GM12874 (cell line): ENCODE data around the gene HOXC9.

Experiments
- CTCF ChIP-seq: IDR thresholded peaks from 2 replicates; pipeline ENCODE4 v1.5.1; 2011; ENCODE audit warnings: low read depth, mild to moderate bottlenecking, control low read depth, low read length, moderate library complexity; ENCODE audit not compliant: insufficient read depth

HOXC9 gene

GRCh38 chr12:54008260-54008552 is 8.2 kb downstream of the HOXC9 start:
- TF ChIP-seq CTCF = no peak

GRCh38 chr12:54009171-54010052 is 9.5 kb downstream of the HOXC9 start:
- no peak for TF ChIP-seq CTCF

GRCh38 chr12:54010053-54010971 is 10.4 kb downstream of the HOXC9 start:
- TF ChIP-seq CTCF = no peak

- TF ChIP-seq CTCF = no peak
These were observed 11.2 kb downstream of the HOXC9 start for GRCh38 chr12:54010972-54011664.

GRCh38 chr12:54011665-54012532 is 11.9 kb downstream of the HOXC9 start:
- TF ChIP-seq CTCF = no peak

- no peak for TF ChIP-seq CTCF
These were observed 12.9 kb downstream of the HOXC9 start for GRCh38 chr12:54012631-54013409.
